OCI-LY1 (cell line): ENCODE data around the gene PYCR2.

Source experiments
- H2AFZ ChIP-seq: fragments of 200-600 bp; sonication (generic), shearing (Covaris generic); 2 replicates; pipeline ENCODE4 v1.6.0; 2014; ENCODE audit warnings: antibody characterized with exemption, mild to moderate bottlenecking, low read length
- H3F3A ChIP-seq: fragments of 200-600 bp; sonication (generic), shearing (Covaris generic); 2 replicates; pipeline ENCODE4 v1.6.0; 2014; ENCODE audit warnings: mild to moderate bottlenecking, antibody characterized with exemption, low read length, moderate library complexity; ENCODE audit not compliant: insufficient read depth
- H3K27ac ChIP-seq: fragments of 200-600 bp; sonication (generic); 2 replicates; pipeline ENCODE4 v1.5.1; 2014; ENCODE audit warnings: low read length, mixed run types, mild to moderate bottlenecking, low read depth; ENCODE audit not compliant: poor library complexity, severe bottlenecking
- H3K27me3 ChIP-seq: fragments of 200-600 bp; sonication (generic); 2 replicates; pipeline ENCODE4 v1.6.0; 2014; ENCODE audit warnings: antibody characterized with exemption, mild to moderate bottlenecking, low read length, moderate library complexity; ENCODE audit not compliant: insufficient read depth
- H3K36me3 ChIP-seq: fragments of 200-600 bp; sonication (generic); 2 replicates; pipeline ENCODE4 v1.6.1; 2014; ENCODE audit warnings: mild to moderate bottlenecking, antibody characterized with exemption, low read length, moderate library complexity, mixed read lengths; ENCODE audit not compliant: insufficient read depth
- H3K4me1 ChIP-seq: fragments of 200-600 bp; sonication (generic); 2 replicates; pipeline ENCODE4 v1.5.1; 2014; ENCODE audit warnings: mild to moderate bottlenecking, low read length, moderate library complexity; ENCODE audit not compliant: insufficient read depth, severe bottlenecking
- H3K4me2 ChIP-seq: fragments of 200-600 bp; sonication (generic), shearing (Covaris generic); 2 replicates; pipeline ENCODE4 v1.6.1; 2014; ENCODE audit warnings: low read length
- H3K4me3 ChIP-seq: fragments of 200-600 bp; sonication (generic); 2 replicates; pipeline ENCODE4 v1.5.1; 2014; ENCODE audit warnings: low read length, low read depth, mild to moderate bottlenecking, mixed read lengths; ENCODE audit not compliant: poor library complexity, severe bottlenecking
- H3K79me2 ChIP-seq: fragments of 200-600 bp; shearing (Covaris generic); 2 replicates; pipeline ENCODE4 v1.6.1; 2016; ENCODE audit warnings: mixed run types, low read length, mixed read lengths; ENCODE audit not compliant: insufficient read depth
- H3K9ac ChIP-seq: fragments of 200-600 bp; sonication (generic), shearing (Covaris generic); 2 replicates; pipeline ENCODE4 v1.6.1; 2014; ENCODE audit warnings: mild to moderate bottlenecking, low read length, mixed read lengths
- H3K9me2 ChIP-seq: fragments of 200-600 bp; sonication (generic), shearing (Covaris generic); 2 replicates; pipeline ENCODE4 v1.6.1; 2014; ENCODE audit warnings: low read depth, mild to moderate bottlenecking, low read length, mixed read lengths
- H3K9me3 ChIP-seq: fragments of 200-600 bp; shearing (Covaris generic); 2 replicates; pipeline ENCODE4 v1.6.1; 2014; ENCODE audit warnings: low read length, mixed read lengths
- H4K20me1 ChIP-seq: fragments of 200-600 bp; sonication (generic), shearing (Covaris generic); 2 replicates; pipeline ENCODE4 v1.6.0; 2016; ENCODE audit warnings: mild to moderate bottlenecking, low read length; ENCODE audit not compliant: insufficient read depth
- CTCF ChIP-seq: fragments of 200-600 bp; sonication (generic), shearing (Covaris generic); IDR thresholded peaks from 2 replicates; pipeline ENCODE4 v1.5.1; 2017; ENCODE audit warnings: mild to moderate bottlenecking, antibody characterized with exemption, low read length, moderate library complexity, mixed read lengths
- EZH2 ChIP-seq: fragments of 200-600 bp; sonication (generic), shearing (Covaris generic); IDR thresholded peaks from 2 replicates; pipeline ENCODE4 v1.8.0; 2017; ENCODE audit warnings: borderline replicate concordance, mixed run types, mild to moderate bottlenecking, antibody characterized with exemption, low read length, moderate library complexity, mixed read lengths

Gene PYCR2

GRCh38 chr1:225958041-225958440, 34.0 kb upstream of the PYCR2 start:
- no peak overlapping the region for H3K4me2 ChIP-seq
- H3K9ac ChIP-seq = no peak overlapping the region

GRCh38 chr1:225954753-225955152, 30.7 kb upstream of the PYCR2 start:
- Histone ChIP-seq H3K4me2 (no peak overlapping the region), H3K79me2 (no peaks in the 10 kb centered on the region), H3K27me3 (no peaks in the 10 kb centered on the region), H3K9me3 (no peaks in the 10 kb centered on the region), H3F3A (no peaks in the 10 kb centered on the region), H3K27ac (no peak overlapping the region), H4K20me1 (no peaks in the 10 kb centered on the region), H3K9me2 (no peaks in the 10 kb centered on the region), H2AFZ (no peak overlapping the region), H3K9ac (no peak overlapping the region), H3K4me3 (no peak overlapping the region), H3K4me1 (no peaks in the 10 kb centered on the region), H3K36me3 (no peaks in the 10 kb centered on the region)
- TF ChIP-seq EZH2 (no peak), CTCF (no peak)

More at GRCh38 chr1:225958041-225958440, 34.0 kb upstream of the PYCR2 start:
- H3K4me1 ChIP-seq = no peaks in the 10 kb centered on the region
- TF ChIP-seq CTCF = no peak
- no peak for TF ChIP-seq EZH2
- H3K27me3 ChIP-seq = no peaks in the 10 kb centered on the region
- H3F3A ChIP-seq = no peaks in the 10 kb centered on the region
- no peaks in the 10 kb centered on the region for H3K79me2 ChIP-seq
- no peaks in the 10 kb centered on the region for H4K20me1 ChIP-seq
- H3K9me2 ChIP-seq = no peaks in the 10 kb centered on the region
- no peak overlapping the region for H3K4me3 ChIP-seq
- H3K36me3 ChIP-seq = no peaks in the 10 kb centered on the region
- no peak overlapping the region for H2AFZ ChIP-seq
- H3K9me3 ChIP-seq = no peaks in the 10 kb centered on the region
- H3K27ac ChIP-seq = no peak overlapping the region

- H3K4me1 ChIP-seq = no peaks in the 10 kb centered on the region
- H3K9me3 ChIP-seq = no peaks in the 10 kb centered on the region
- no peaks in the 10 kb centered on the region for H3K9me2 ChIP-seq
- H4K20me1 ChIP-seq = no peaks in the 10 kb centered on the region
- no peak overlapping the region for H3K4me3 ChIP-seq
- no peak overlapping the region for H3K27ac ChIP-seq
- no peak for TF ChIP-seq EZH2
- no peak for TF ChIP-seq CTCF
- no peaks in the 10 kb centered on the region for H3K79me2 ChIP-seq
- peaks cover 7% of the 10 kb centered on the region; the same call in 1 of the 2 replicates for H3K27me3 ChIP-seq
- no peaks in the 10 kb centered on the region for H3F3A ChIP-seq
- no peak overlapping the region for H3K4me2 ChIP-seq
- no peaks in the 10 kb centered on the region for H3K36me3 ChIP-seq
- no peak overlapping the region for H2AFZ ChIP-seq
- no peak overlapping the region for H3K9ac ChIP-seq
Observed at GRCh38 chr1:225953315-225953714, 29.3 kb upstream of the PYCR2 start.
